IMR-90 (cell line): ENCODE results near the gene ZSCAN4. TPM values are rescaled to one million over a fixed set of nuclear protein-coding genes. Genes with fewer than 3 reads are reported as not detected.

Experiments
- ATAC-seq: fragments of 200-7000 bp; cut with Tn5 transposase; 2 replicates; pipeline ENCODE4 v1.9.1; 2020; ENCODE audit warnings: low read depth, mild to moderate bottlenecking, moderate library complexity
- BruUV-seq: library from RNA; stranded (reverse); fragments of 400-500 nt; replicated peaks from 2 replicates; lab custom pipeline; 2021; lab: Mats Ljungman, UMichigan
- CTCF ChIA-PET: fragments of 300-600 bp; formaldehyde crosslinking; extraction: SDS; loops from one replicate; lab custom pipeline; 2021; ENCODE audit warnings: antibody characterized with exemption; lab: Yijun Ruan, JAX
- POLR2A ChIA-PET: fragments of 300-600 bp; sonication (Branson Sonifier 250); formaldehyde crosslinking; loops from one replicate; lab custom pipeline; 2022; ENCODE audit warnings: antibody characterized with exemption; ENCODE audit not compliant: unreplicated experiment; lab: Charles Lee
- DNase-seq: peaks from one replicate; pipeline ENCODE4 v3.0.0; 2013
- H2AFZ ChIP-seq: replicated peaks from 2 replicates; pipeline ENCODE3; 2013; ENCODE audit warnings: low read length, mild to moderate bottlenecking; ENCODE audit not compliant: poor library complexity
- H2AK5ac ChIP-seq: 2 replicates; pipeline ENCODE4 v1.6.1; 2013; ENCODE audit warnings: low read depth, low read length, inconsistent platforms
- H2AK9ac ChIP-seq: replicated peaks from 2 replicates; pipeline ENCODE3; 2013; ENCODE audit warnings: mild to moderate bottlenecking, low read depth, low read length, moderate library complexity; ENCODE audit not compliant: poor library complexity
- H2BK120ac ChIP-seq: 2 replicates; pipeline ENCODE4 v1.6.1; 2013; ENCODE audit warnings: low read depth, low read length, inconsistent platforms
- H2BK15ac ChIP-seq: 3 replicates; pipeline ENCODE4 v1.6.1; 2013; ENCODE audit warnings: low read depth, low read length, inconsistent platforms
- H2BK20ac ChIP-seq: 2 replicates; pipeline ENCODE4 v1.6.1; 2013; ENCODE audit warnings: low read depth, mild to moderate bottlenecking, inconsistent platforms, low read length, moderate library complexity
- H2BK5ac ChIP-seq: 2 replicates; pipeline ENCODE4 v1.6.1; 2013; ENCODE audit warnings: mild to moderate bottlenecking, low read depth, low read length, inconsistent platforms; ENCODE audit not compliant: poor library complexity, severe bottlenecking
- H3K14ac ChIP-seq: replicated peaks from 2 replicates; pipeline ENCODE4 v1.6.1; 2013; ENCODE audit warnings: low read depth, low read length, inconsistent platforms
- H3K18ac ChIP-seq: 2 replicates; pipeline ENCODE4 v1.6.1; 2013; ENCODE audit warnings: low read depth, low read length, control low read depth
- H3K23ac ChIP-seq: 2 replicates; pipeline ENCODE4 v1.6.1; 2013; ENCODE audit warnings: low read depth, low read length, inconsistent platforms
- H3K27ac ChIP-seq: 2 replicates; pipeline ENCODE4 v1.5.1; 2013; ENCODE audit warnings: mild to moderate bottlenecking, control low read depth, low read length; ENCODE audit not compliant: insufficient read depth
- H3K27me3 ChIP-seq: 2 replicates; pipeline ENCODE4 v1.6.1; 2013; ENCODE audit warnings: low read length; ENCODE audit not compliant: control insufficient read depth, insufficient read depth
- H3K36me3 ChIP-seq: 2 replicates; pipeline ENCODE4 v1.6.1; 2013; ENCODE audit warnings: low read length, mixed read lengths; ENCODE audit not compliant: control insufficient read depth, insufficient read depth
- H3K4ac ChIP-seq: 2 replicates; pipeline ENCODE4 v1.6.1; 2013; ENCODE audit warnings: low read depth, low read length, inconsistent platforms
- H3K4me1 ChIP-seq: 2 replicates; pipeline ENCODE4 v1.6.1; 2013; ENCODE audit warnings: low read length, mixed read lengths; ENCODE audit not compliant: control insufficient read depth, insufficient read depth
- H3K4me2 ChIP-seq: 2 replicates; pipeline ENCODE4 v1.6.1; 2013; ENCODE audit warnings: low read depth, mild to moderate bottlenecking, control low read depth, low read length, moderate library complexity
- H3K4me3 ChIP-seq: 2 replicates; pipeline ENCODE4 v1.5.1; 2013; ENCODE audit warnings: low read depth, mild to moderate bottlenecking, control low read depth, low read length, moderate library complexity; ENCODE audit not compliant: insufficient read depth
- H3K56ac ChIP-seq: 2 replicates; pipeline ENCODE4 v1.6.1; 2013; ENCODE audit warnings: low read length, inconsistent platforms; ENCODE audit not compliant: insufficient read depth; ENCODE audit errors: extremely low read depth
- H3K79me1 ChIP-seq, 2 experiments: 2 replicates each; pipeline ENCODE4 v1.6.1; 2013; ENCODE audit warnings: low read length in 2 of 2, inconsistent platforms in 1 of 2, low read depth in 1 of 2
- H3K9ac ChIP-seq: 2 replicates; pipeline ENCODE4 v1.6.1; 2013; ENCODE audit warnings: low read depth, low read length, control low read depth
- H3K9me1 ChIP-seq: 2 replicates; pipeline ENCODE4 v1.6.1; 2013; ENCODE audit warnings: low read length, inconsistent platforms; ENCODE audit not compliant: insufficient read depth
- H3K9me3 ChIP-seq: 2 replicates; pipeline ENCODE4 v1.6.1; 2013; ENCODE audit warnings: low read length; ENCODE audit not compliant: control insufficient read depth, insufficient read depth
- H4K20me1 ChIP-seq: 2 replicates; pipeline ENCODE4 v1.6.1; 2013; ENCODE audit warnings: low read length, inconsistent platforms; ENCODE audit not compliant: insufficient read depth
- H4K5ac ChIP-seq: 2 replicates; pipeline ENCODE4 v1.6.1; 2013; ENCODE audit warnings: mild to moderate bottlenecking, low read depth, low read length, control low read depth
- H4K8ac ChIP-seq, 2 experiments: 2 replicates each; pipeline ENCODE4 v1.6.1; 2013; ENCODE audit warnings: low read depth in 2 of 2, low read length in 2 of 2, control low read depth in 1 of 2, inconsistent platforms in 1 of 2
- H4K91ac ChIP-seq: 2 replicates; pipeline ENCODE4 v1.6.1; 2013; ENCODE audit warnings: low read depth, low read length, inconsistent platforms; ENCODE audit not compliant: insufficient read depth
- BHLHE40 ChIP-seq: fragments of 150-350 bp; IDR thresholded peaks from 2 replicates; pipeline ENCODE4 v1.6.1; 2016; ENCODE audit warnings: mild to moderate bottlenecking, low read depth, low read length
- MAFK ChIP-seq: IDR thresholded peaks from 2 replicates; pipeline ENCODE4 v1.6.1; 2012; ENCODE audit warnings: low read depth, low read length, improper control_type of control experiment
- WGBS, 2 experiments: methylation state at CpG; one replicate each; pipeline versions ENCODE4 v1.1.5 to v1.1.7; 2013; ENCODE audit warnings: missing lambda C conversion rate in 2 of 2; ENCODE audit not compliant: insufficient read length in 1 of 2; ENCODE audit errors: extremely low coverage in 2 of 2; 5-methylcytosine and 5-hydroxymethylcytosine counted together
- dilution Hi-C: fragments of 300-500 bp; cut with HindIII; formaldehyde crosslinking; loops from one replicate; pipeline ENCODE4 v1.14.3; 2018; ENCODE audit warnings: low sequenced_read_pairs; ENCODE audit not compliant: unreplicated experiment
- in situ Hi-C: fragments of 300-500 bp; cut with MboI; formaldehyde crosslinking; loops from 3 replicates; pipeline ENCODE4 v1.14.3; 2019; ENCODE audit warnings: low sequenced_read_pairs, inconsistent platforms, mixed read lengths
- intact Hi-C: fragments of 100-400 bp; cut with micrococcal nuclease; formaldehyde crosslinking; loops from 2 replicates; pipeline ENCODE4 v1.10.0; 2022
- polyA plus RNA-seq, 3 experiments: library from polyadenylated mRNA; depleted of rRNA; stranded (reverse); fragments of >200 nt; gene quantifications; 2 replicates each; pipeline ENCODE4 v1.2.3, GENCODE V29; 2012; ENCODE audit warnings: low replicate concordance in 1 of 3
- total RNA-seq: library from RNA; depleted of rRNA; stranded (reverse); fragments of >200 nt; gene quantifications from 2 replicates; pipeline ENCODE4 v1.2.3, GENCODE V29; 2012

Gene ZSCAN4
- total and polyA plus RNA-seq, 2 of the 4 experiments (the other 2 are of a cell fraction): not detected

DNA sequence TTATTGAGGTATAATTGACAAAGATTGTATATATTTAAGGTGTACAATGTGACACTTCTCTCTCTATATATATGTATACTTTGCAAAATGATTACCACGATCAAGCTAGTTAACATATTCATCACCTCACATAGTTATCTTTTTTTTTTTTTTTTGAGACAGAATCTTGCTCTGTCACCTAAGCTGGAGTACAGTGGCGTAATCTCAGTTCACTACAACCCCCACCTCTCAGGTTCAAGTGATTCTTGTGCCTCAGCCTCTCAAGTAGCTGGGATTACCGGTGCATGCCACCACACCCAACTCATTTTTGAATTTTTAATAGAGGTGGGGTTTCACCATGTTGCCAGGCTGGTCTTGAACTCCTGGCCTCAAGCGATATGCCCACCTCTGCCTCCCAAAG lies 3.7 kb downstream of the ZSCAN4 start:
- Histone ChIP-seq H2BK15ac (no peak overlapping the region), H3K56ac (no peak overlapping the region), H3K79me1 (no peaks in the 10 kb centered on the region), H4K8ac (no peak overlapping the region), H3K18ac (no peak overlapping the region), H3K27ac (no peak overlapping the region), H3K36me3 (no peaks in the 10 kb centered on the region), H2AK5ac (no peak overlapping the region), H2BK20ac (no peak overlapping the region), H2BK5ac (no peak overlapping the region), H2BK120ac (no peak overlapping the region), H4K5ac (no peak overlapping the region), H2AK9ac (no peak overlapping the region), H4K91ac (no peak overlapping the region), H3K4ac (no peak overlapping the region), H3K9ac (no peak overlapping the region), H3K23ac (no peak overlapping the region), H2AFZ (no peak overlapping the region), H3K4me2 (no peak overlapping the region), H4K20me1 (no peaks in the 10 kb centered on the region), H3K4me3 (no peak overlapping the region), H3K9me1 (no peaks in the 10 kb centered on the region), H3K27me3 (no peaks in the 10 kb centered on the region; the same call in 1 of the 2 replicates), H3K4me1 (no peaks in the 10 kb centered on the region), H3K14ac (no peak overlapping the region), H3K9me3 (no peaks in the 10 kb centered on the region)
- no TSS peak for BruUV-seq
- dilution Hi-C loops: no loop called here
- in situ Hi-C loops: no loop called here
- POLR2A ChIA-PET: no interaction called here
- WGBS, 2 experiments: no CpG with 5 or more reads among the region's 4 CpGs
- CTCF ChIA-PET: interaction anchor here (0.6 kb wide), 1 partner anchor 9 kb away, joined by 5 read pairs; the partner anchor contains the start of gene ZNF551
- DNase-seq (no peak), ATAC-seq (no peak)
- intact Hi-C loops: no loop called here
- TF ChIP-seq MAFK (no peak), BHLHE40 (no peak)
